HG03097 (cell line): Measurements from ENCODE around the gene CTNNA3.

Experiments used
- ATAC-seq: cut with Tn5 transposase; IDR thresholded peaks from one replicate; pipeline ENCODE4 v1.9.1; 2021; ENCODE audit not compliant: unreplicated experiment, low FRiP score

Gene CTNNA3

GRCh38 chr10:66095610-66096009 is 1600.4 kb downstream of the CTNNA3 start:
- no peak for ATAC-seq

DNA sequence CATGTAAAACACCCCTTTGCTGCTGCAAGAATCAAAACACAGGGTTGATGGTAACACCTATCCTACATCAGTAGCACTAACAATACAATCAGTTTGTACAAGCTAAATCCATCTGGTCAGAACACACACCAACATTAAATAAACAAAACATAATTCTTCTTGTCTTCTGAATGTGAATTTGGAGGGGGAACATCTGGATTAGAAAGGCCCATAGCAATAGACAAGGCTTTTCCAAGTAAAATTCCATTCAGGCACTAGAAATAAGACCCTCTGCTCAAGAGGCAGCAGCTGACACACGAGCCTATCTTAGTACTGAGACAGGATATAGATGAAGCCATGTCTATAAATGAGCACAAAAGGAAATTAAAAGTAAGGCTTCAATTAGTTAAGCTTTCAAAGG is 1610.1 kb downstream of the CTNNA3 start:
- no peak for ATAC-seq

DNA sequence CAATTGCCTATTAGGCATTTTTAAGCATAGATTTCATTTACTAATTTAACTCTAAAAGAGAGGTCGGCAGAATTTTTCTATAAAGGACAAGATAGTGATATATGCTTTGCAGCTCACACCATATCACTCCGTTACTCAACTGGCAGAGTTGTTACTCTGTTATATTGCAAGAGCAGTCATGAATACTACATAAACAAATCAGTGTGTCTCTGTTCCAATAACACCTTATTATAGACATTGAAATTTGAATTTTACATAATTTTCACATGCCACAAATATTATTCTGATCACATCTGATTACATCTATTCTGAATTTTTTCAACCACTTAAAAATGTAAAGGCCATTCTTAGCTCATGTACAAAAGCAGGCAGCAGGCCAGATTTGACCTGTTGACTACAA is 1624.1 kb downstream of the CTNNA3 start:
- no peak for ATAC-seq

- no peak for ATAC-seq
These were observed 1637.4 kb downstream of the CTNNA3 start for GRCh38 chr10:66058594-66058993.

DNA sequence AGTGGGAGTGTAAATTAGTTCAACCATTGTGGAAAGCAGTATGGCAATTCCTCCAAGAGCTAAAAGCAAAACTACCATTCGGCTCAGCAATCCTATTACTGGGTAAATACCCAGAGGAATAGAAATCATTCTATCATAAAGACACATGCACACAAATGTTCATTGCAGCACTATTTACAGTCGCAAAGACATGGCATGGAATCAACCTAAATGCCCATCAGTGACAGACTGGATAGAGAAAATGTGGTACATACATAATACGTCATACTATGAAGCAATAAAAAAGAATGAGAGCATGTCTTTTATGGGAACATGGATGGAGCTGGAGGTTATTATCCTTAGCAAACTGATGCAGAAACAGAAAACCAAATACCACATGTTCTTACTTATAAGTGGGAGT is 1646.7 kb downstream of the CTNNA3 start:
- ATAC-seq: no peak

DNA sequence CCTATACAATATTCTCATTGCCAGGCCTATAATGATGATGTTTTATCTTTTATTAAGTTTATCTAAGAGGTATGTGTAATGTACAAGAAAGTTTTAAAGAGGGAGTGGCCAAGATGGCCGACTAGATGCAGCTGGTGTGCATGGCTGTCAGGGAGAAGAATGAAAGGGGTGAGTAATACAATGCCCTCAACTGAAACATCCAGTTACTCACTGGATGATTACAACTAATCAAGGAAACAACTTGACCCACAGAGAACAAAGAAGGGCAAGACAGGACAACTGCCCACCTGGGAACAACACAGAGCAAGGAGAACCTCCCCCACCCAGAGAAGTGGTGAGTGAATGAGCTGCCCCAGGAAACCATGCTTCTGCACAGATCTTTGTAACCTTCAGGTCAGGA is 1650.1 kb downstream of the CTNNA3 start:
- ATAC-seq: no peak

GRCh38 chr10:66041771-66042170 is 1654.2 kb downstream of the CTNNA3 start:
- no peak for ATAC-seq

- ATAC-seq: no peak
These were observed 1657.4 kb downstream of the CTNNA3 start for GRCh38 chr10:66038623-66039022.

- no peak for ATAC-seq
These were observed 1669.7 kb downstream of the CTNNA3 start for GRCh38 chr10:66026321-66026720.

GRCh38 chr10:66025186-66025585 is 1670.8 kb downstream of the CTNNA3 start:
- ATAC-seq: no peak

DNA sequence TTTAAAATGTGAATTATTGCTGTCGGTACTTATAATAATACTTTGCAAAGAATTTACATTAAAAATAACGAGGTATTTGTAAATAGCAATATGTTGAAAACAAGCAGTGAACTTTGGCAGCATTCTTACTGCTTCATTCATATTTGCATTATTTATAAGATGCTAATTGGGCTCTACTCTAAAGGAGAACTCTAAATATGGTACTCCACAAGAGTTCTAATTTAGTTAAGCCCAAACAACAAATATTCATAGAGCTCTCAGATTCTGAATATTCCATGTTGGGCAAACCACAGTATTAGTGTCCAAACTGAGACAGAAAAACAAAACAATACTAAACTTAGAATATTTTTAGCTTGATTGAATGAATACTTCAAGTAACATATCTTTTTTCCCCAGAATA is 1674.6 kb downstream of the CTNNA3 start:
- ATAC-seq: no peak

GRCh38 chr10:66008221-66008620 is 1687.8 kb downstream of the CTNNA3 start:
- ATAC-seq: no peak

DNA sequence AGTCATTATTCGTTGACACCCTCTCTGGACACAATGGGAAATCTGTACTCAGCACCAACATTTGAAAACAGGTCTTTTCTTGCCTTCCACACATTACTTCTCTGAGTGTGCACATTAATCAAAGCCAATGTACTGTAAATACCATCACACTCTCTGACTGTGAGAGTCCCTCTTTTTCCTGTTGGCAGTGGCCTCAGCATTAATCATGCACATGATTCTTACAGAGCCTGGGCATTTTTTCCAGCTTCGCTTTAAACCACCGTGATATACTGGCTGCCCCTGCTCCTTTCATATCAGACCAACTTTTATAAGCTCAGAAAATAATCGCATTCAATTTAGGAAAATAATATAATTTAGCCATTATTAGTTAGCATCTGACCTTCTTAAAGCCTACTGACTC is 1689.6 kb downstream of the CTNNA3 start:
- no peak for ATAC-seq

DNA sequence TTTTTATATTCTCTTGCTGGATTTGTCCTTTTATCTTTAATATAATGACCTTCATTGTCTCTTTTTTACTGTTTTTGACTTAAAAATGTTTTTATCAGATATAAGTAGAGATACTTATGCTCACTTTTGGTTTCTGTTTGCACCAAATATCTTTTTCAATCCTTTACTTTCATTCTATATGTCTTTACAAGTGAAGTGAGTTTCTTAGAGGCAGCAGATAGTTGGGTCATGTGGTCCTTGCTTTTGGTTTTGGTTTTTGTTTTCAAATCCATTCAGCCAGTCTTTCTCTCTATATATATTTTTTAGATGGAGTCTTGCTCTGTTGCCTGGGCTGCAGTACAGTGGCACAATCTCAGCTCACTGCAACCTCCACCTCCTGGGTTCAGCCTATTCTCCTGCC is 1702.5 kb downstream of the CTNNA3 start:
- no peak for ATAC-seq

DNA sequence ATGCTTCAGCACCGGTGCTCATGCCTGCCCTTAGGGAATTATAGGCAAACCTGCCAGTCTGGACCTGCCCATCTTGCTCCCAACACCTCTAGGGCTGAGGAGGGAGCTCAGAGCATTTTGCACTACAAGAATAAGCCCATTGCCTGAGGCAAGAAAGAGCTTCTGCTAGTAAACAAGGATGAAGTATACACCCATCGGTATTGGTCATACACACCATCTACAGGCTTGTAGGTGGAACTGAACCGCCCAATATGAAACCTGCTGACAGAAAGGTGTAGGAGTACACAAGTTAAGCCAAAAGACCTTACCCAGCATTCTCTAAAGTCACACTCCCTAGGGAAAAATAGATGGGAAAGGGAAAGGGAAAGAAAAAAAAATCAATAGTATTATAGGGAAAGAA is 1727.1 kb downstream of the CTNNA3 start:
- no peak for ATAC-seq

DNA sequence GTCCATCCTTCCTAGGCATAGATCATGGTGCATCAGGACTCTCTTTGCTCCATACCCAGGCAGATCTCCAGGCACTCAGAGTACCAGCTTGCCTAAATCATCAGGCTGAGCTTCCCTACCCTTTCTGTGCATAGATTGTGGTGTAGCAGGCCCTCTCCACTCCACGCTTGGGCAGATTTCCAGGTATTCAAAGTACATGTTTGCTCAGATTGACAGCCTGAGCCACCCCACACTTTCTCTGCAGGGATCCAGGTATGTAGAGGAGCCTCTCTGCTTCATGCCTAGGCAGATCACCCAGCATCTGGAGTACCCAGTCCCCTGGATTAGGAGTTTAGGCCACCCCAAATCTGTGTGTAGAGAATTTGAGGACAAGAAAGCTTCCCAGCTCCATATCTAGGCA is 1727.6 kb downstream of the CTNNA3 start:
- ATAC-seq: no peak

DNA sequence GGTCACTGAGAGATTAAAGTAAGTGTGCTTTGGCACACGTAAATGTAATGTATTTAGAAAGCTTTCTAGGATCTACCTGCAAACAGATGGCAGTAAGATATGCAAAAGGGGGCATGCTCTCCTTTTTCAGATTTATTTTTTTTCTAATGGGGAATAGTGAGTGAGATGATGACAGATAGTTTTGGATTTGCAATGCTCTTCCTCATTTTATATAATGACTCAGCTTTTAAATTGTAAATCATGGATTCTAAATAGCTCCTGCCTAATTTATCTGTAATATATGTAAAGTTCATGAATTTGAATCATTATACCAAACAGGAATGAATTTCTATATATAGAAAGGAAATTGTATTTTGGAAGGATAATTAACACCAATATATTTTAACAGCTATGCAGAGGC is 1731.8 kb downstream of the CTNNA3 start:
- ATAC-seq: no peak

GRCh38 chr10:65952086-65952485 is 1743.9 kb downstream of the CTNNA3 start:
- ATAC-seq: no peak

DNA sequence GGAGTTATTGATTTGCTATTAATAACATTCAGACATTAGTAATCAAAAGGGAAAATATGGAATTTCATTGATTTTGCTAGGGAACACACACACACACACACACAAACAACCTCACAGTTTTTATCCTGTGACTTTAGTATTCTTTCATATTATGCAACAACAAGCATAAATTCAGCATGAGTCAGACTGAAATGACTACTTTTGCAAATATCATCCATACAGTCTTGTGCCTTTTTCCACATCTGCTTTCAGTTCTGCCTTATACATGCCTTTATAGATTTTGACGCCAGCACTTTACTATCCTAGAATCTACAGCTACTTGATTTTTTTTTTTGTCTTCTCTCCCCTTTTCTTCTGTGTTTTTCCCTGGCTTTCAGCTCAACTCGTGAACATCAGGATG is 1745.9 kb downstream of the CTNNA3 start:
- ATAC-seq: no peak

DNA sequence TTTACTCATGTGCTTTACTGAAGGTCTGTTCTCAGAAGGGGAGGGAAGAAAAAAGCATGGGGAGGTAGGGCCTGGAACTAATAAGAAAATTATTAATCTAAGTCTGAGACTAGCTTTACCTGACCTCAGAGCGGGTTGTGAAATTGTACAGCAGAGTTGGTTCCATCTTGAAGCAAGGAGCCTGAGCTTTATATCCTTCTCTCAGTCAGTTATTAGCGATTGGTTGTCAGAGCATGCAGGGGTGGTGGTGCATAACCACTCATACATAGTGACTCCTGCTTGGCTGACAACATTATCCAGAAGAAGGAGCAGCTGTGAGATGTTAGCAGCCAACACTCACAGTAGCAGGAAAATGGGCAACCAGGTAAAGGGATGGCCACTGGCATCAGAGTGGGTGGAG is 1746.5 kb downstream of the CTNNA3 start:
- ATAC-seq: no peak

- ATAC-seq: no peak
These were observed 1750.9 kb downstream of the CTNNA3 start for GRCh38 chr10:65945061-65945460.

- no peak for ATAC-seq
These were observed 1752.5 kb downstream of the CTNNA3 start for GRCh38 chr10:65943451-65943850.

GRCh38 chr10:65940816-65941662 is 1755.0 kb downstream of the CTNNA3 start:
- ATAC-seq: no peak
